Uterus (tissue), 4 donors: ENCODE measurements around the gene LRRC25. TPM values are rescaled to one million over a fixed set of nuclear protein-coding genes. Genes with fewer than 3 reads are reported as not detected.
"Not testable (repeated sequence)": the region's sequence is repeated elsewhere in the genome, so short reads cannot be mapped to it uniquely, and the experiment has no call there.

Experiments used
- DNase-seq, 2 donors: peaks; one replicate each; pipeline ENCODE4 v3.0.0-alpha.2; 2019 to 2020
- H3K27ac ChIP-seq, 2 donors: fragments of 200-600 bp; sonication (generic); 1 replicate in 1 of 2; 2 replicates in 1 of 2; pipeline ENCODE4 v1.5.1; 2016 to 2018
- H3K27me3 ChIP-seq, 2 donors: fragments of 200-600 bp; sonication (generic); one replicate each; pipeline ENCODE4 v1.5.1; 2018 to 2019; ENCODE audit warnings: control low read depth in 1 of 2
- H3K36me3 ChIP-seq, 2 donors: fragments of 200-600 bp; sonication (generic); one replicate each; pipeline ENCODE4 v1.5.1; 2019; ENCODE audit warnings: control low read depth in 1 of 2
- H3K4me1 ChIP-seq, 2 donors: fragments of 200-600 bp; sonication (generic); one replicate each; pipeline ENCODE4 v1.5.1; 2018 to 2019; ENCODE audit warnings: control low read depth in 1 of 2
- H3K4me3 ChIP-seq, 2 donors: fragments of 200-600 bp; sonication (generic); 1 replicate in 1 of 2; 2 replicates in 1 of 2; pipeline ENCODE4 v1.5.1; 2018 to 2019; ENCODE audit warnings: mild to moderate bottlenecking in 1 of 2
- H3K9me3 ChIP-seq, 2 donors: fragments of 200-600 bp; sonication (generic); one replicate each; pipeline ENCODE4 v1.5.1; 2019; ENCODE audit warnings: control low read depth in 1 of 2
- CTCF ChIP-seq, 4 experiments: fragments of 200-600 bp in 2 of 4; fragments of 450-650 bp in 2 of 4; sonication (generic) in 2 of 4; IDR thresholded peaks; one replicate each; pipeline ENCODE4 v1.5.1; 2016 to 2019; ENCODE audit warnings: antibody characterized with exemption in 4 of 4, mild to moderate bottlenecking in 2 of 4, moderate library complexity in 1 of 4
- POLR2A ChIP-seq, 2 donors: fragments of 450-650 bp; IDR thresholded peaks; one replicate each; pipeline ENCODE4 v1.6.1; 2016; ENCODE audit warnings: antibody characterized with exemption in 2 of 2, mild to moderate bottlenecking in 1 of 2, moderate library complexity in 1 of 2
- intact Hi-C: fragments of 100-400 bp; cut with DNase I; formaldehyde crosslinking; loops from one replicate; pipeline ENCODE4 v1.15.1; 2023; ENCODE audit warnings: low total_unique reads
- total RNA-seq, 4 donors: library from RNA; depleted of rRNA in 3 of 4; stranded (reverse); fragments of >200 nt in 3 of 4; gene quantifications; one replicate each; pipeline versions ENCODE4 v1.1.0 to v1.2.4, GENCODE V29; 2014 to 2023
- donor health status: DM: yes; HTN: yes; CAD: no.

The LRRC25 gene
- total RNA-seq, 4 donors from 2014 or later: 0.51 to 2.3 (median 1.9) TPM; not detected in 1

DNA sequence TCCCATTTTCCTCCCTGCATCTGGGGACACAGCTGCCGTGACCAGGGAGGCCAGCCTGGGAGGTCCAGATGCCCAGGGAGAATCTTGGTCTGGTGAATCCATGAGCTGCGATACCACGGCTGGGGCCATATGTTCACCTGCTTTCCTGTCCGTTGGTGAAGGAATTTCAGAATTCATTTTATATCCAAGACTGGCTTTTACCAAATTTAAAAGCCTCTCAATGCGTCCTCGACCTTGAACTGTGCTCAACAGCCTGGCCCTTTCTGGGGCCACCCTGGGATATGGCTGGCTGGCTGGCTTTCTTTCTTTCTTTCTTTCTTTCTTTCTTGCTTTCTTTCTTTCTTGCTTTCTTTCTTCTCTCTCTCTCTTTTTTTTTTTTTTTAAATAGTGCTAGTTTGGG, 33.6 kb downstream of the LRRC25 start:
- H3K36me3 ChIP-seq: no peaks in the 10 kb centered on the region
- intact Hi-C loops: no loop called here

DNA sequence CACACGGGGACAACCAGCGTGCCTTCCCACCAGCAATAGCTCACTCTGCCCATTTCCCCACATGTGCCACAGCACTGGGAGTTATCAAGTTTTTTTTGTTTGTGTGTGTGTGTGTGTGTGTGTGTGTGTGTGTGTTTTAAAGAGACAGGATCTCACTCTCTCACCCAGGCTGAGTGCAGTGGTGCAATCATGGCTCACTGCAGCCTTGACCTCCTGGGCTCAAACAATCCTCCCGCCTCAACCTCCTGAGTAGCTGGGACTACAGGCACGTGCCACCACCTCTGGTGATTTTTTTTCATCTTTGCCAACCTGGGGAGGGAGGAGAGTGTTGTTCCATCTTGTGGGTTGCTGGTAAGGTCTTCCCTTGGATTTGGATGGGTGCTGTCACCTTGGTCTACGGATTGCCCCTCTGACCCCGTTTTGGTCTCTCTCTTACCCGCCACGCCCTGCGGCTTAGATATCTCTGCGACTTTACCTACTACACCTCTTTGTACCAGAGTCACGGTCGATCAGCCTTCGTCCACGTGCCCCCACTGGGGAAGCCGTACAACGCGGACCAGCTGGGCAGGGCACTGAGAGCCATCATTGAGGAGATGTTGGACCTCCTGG, 34.4 kb downstream of the LRRC25 start:
- Histone ChIP-seq H3K36me3 (no peaks in the 10 kb centered on the region), H3K9me3 (no peaks in the 10 kb centered on the region), H3K27me3 (no peaks in the 10 kb centered on the region), H3K4me1 (peaks cover 0 to 4% of the 10 kb centered on the region in 2 donors), H3K27ac (peak overlapping the region; percentile 81 to 90), H3K4me3 (no peak overlapping the region)
- no peak for DNase-seq
- intact Hi-C loops: no loop called here
- TF ChIP-seq CTCF (IDR thresholded peaks at IDR 0.05) (no peak), POLR2A (IDR thresholded peaks at IDR 0.05) (no peak)

More for the DNA sequence above, 33.6 kb downstream of the LRRC25 start:
- Histone ChIP-seq H3K27me3 (no peaks in the 10 kb centered on the region), H3K4me3 (no peak overlapping the region), H3K27ac (peak overlapping the region; percentile 81 to 90), H3K4me1 (peaks cover 0 to 4% of the 10 kb centered on the region in 2 donors), H3K9me3 (no peaks in the 10 kb centered on the region)
- no peak for DNase-seq
- no peak for TF ChIP-seq POLR2A (IDR thresholded peaks at IDR 0.05)
- TF ChIP-seq CTCF (IDR thresholded peaks at IDR 0.05): no peak

GRCh38 chr19:18361646-18362045, 35.8 kb downstream of the LRRC25 start:
- H3K9me3 ChIP-seq: no peaks in the 10 kb centered on the region
- TF ChIP-seq CTCF (IDR thresholded peaks at IDR 0.05): no peak
- no peak for TF ChIP-seq POLR2A (IDR thresholded peaks at IDR 0.05)
- intact Hi-C loops: no loop called here
- no peak overlapping the region for H3K4me3 ChIP-seq
- DNase-seq: no peak
- no peak overlapping the region for H3K27ac ChIP-seq
- peaks cover 0 to 4% of the 10 kb centered on the region in 2 donors for H3K4me1 ChIP-seq
- H3K36me3 ChIP-seq: no peaks in the 10 kb centered on the region
- no peaks in the 10 kb centered on the region for H3K27me3 ChIP-seq

GRCh38 chr19:18357041-18357440, 40.4 kb downstream of the LRRC25 start:
- H3K27me3 ChIP-seq: no peaks in the 10 kb centered on the region
- DNase-seq: no peak
- intact Hi-C loops: no loop called here
- H3K4me3 ChIP-seq: no peak overlapping the region
- H3K27ac ChIP-seq: no peak overlapping the region
- no peaks in the 10 kb centered on the region for H3K4me1 ChIP-seq
- H3K36me3 ChIP-seq: no peaks in the 10 kb centered on the region
- TF ChIP-seq CTCF (IDR thresholded peaks at IDR 0.05): no peak
- no peak for TF ChIP-seq POLR2A (IDR thresholded peaks at IDR 0.05)
- H3K9me3 ChIP-seq: no peaks in the 10 kb centered on the region

- intact Hi-C loops, H3K4me1 ChIP-seq, DNase-seq, H3K36me3 ChIP-seq, H3K27me3 ChIP-seq, H3K9me3 ChIP-seq, H3K4me3 ChIP-seq, H3K27ac ChIP-seq: not testable (repeated sequence)
These were observed 42.7 kb downstream of the LRRC25 start for GRCh38 chr19:18354743-18355142.
